HFFc6 (cell line): ENCODE measurements around the gene RNASEH2B. TPM values are rescaled to one million over a fixed set of nuclear protein-coding genes. Genes with fewer than 3 reads are reported as not detected.

Experiments
- DNase-seq: peaks from one replicate; pipeline ENCODE4 v3.0.0-alpha.2; 2018
- H3K27ac Mint-ChIP-seq: 2 replicates; pipeline ENCODE4 v1.8.0; 2020; ENCODE audit warnings: mild to moderate bottlenecking, mixed read lengths
- H3K27me3 Mint-ChIP-seq: 2 replicates; pipeline ENCODE4 v1.8.0; 2021; ENCODE audit warnings: mild to moderate bottlenecking, moderate library complexity, mixed read lengths; ENCODE audit not compliant: insufficient read depth
- H3K36me3 Mint-ChIP-seq: 2 replicates; pipeline ENCODE4 v1.8.0; 2021; ENCODE audit warnings: low read depth, mixed read lengths
- H3K4me1 Mint-ChIP-seq: 2 replicates; pipeline ENCODE4 v1.8.0; 2020; ENCODE audit warnings: low read depth, mixed read lengths
- H3K4me3 Mint-ChIP-seq: 2 replicates; pipeline ENCODE4 v1.8.0; 2020; ENCODE audit warnings: mild to moderate bottlenecking, moderate library complexity, mixed read lengths
- H3K9me3 Mint-ChIP-seq: 2 replicates; pipeline ENCODE4 v1.8.0; 2020; ENCODE audit warnings: mild to moderate bottlenecking, mixed read lengths
- CTCF ChIP-seq: fragments of 200-600 bp; sonication (generic); IDR thresholded peaks from 2 replicates; pipeline ENCODE4 v1.5.0; 2021; ENCODE audit warnings: antibody characterized with exemption, mild to moderate bottlenecking
- total RNA-seq, 6 experiments: library from RNA; stranded (reverse); fragmentation: NEBNext Ultra II Directional; extraction: Animal tissue kit (Norgen Biotek cat#: 25700); gene quantifications; 2 replicates in 1 of 6; 3 replicates in 5 of 6; pipeline ENCODE4 v1.2.3, GENCODE V29; 2021

RNASEH2B gene
- total RNA-seq, 6 experiments from 2014 or later = 12.4 to 20.7 (median 17.4) TPM

GRCh38 chr13:50981686-50982085 lies 72.1 kb downstream of the RNASEH2B start:
- H3K27ac Mint-ChIP-seq = no peak overlapping the region

GRCh38 chr13:50989476-50989875 lies 79.9 kb downstream of the RNASEH2B start:
- Mint-ChIP-seq H3K4me1 (peaks cover 18% of the 10 kb centered on the region), H3K4me3 (no peak overlapping the region), H3K9me3 (peaks cover 4% of the 10 kb centered on the region; the same call in 1 of the 2 replicates), H3K36me3 (no peaks in the 10 kb centered on the region), H3K27ac (no peak overlapping the region), H3K27me3 (peaks cover 15% of the 10 kb centered on the region)
- TF ChIP-seq CTCF = 0 out of 2 replicates have a peak, but pooled peaks have one; percentile 10
- no peak for DNase-seq

More at GRCh38 chr13:50981686-50982085, 72.1 kb downstream of the RNASEH2B start:
- H3K36me3 Mint-ChIP-seq = no peaks in the 10 kb centered on the region
- no peaks in the 10 kb centered on the region for H3K9me3 Mint-ChIP-seq
- TF ChIP-seq CTCF = no peak
- H3K4me3 Mint-ChIP-seq = no peak overlapping the region
- H3K27me3 Mint-ChIP-seq = no peaks in the 10 kb centered on the region
- no peak for DNase-seq
- no peaks in the 10 kb centered on the region for H3K4me1 Mint-ChIP-seq

GRCh38 chr13:50990065-50990817 lies 80.7 kb downstream of the RNASEH2B start:
- no peak for DNase-seq
- H3K4me1 Mint-ChIP-seq = peaks cover 18% of the 10 kb centered on the region
- peak overlapping the region; percentile 78; the same call in 1 of the 2 replicates for H3K4me3 Mint-ChIP-seq
- H3K36me3 Mint-ChIP-seq = no peaks in the 10 kb centered on the region
- TF ChIP-seq CTCF = no peak
- H3K27ac Mint-ChIP-seq = no peak overlapping the region
- H3K27me3 Mint-ChIP-seq = peaks cover 19% of the 10 kb centered on the region
- H3K9me3 Mint-ChIP-seq = peaks cover 4% of the 10 kb centered on the region; the same call in 1 of the 2 replicates

- H3K4me3 Mint-ChIP-seq = peak overlapping the region; percentile 78
- H3K27ac Mint-ChIP-seq = no peak overlapping the region
- peaks cover 18% of the 10 kb centered on the region for H3K4me1 Mint-ChIP-seq
- no peak for DNase-seq
- peaks cover 22% of the 10 kb centered on the region for H3K27me3 Mint-ChIP-seq
- TF ChIP-seq CTCF = no peak
- H3K36me3 Mint-ChIP-seq = no peaks in the 10 kb centered on the region
- peaks cover 4% of the 10 kb centered on the region; the same call in 1 of the 2 replicates for H3K9me3 Mint-ChIP-seq
Observed at GRCh38 chr13:50990818-50991506, 81.4 kb downstream of the RNASEH2B start.

- no peak overlapping the region; the same call in 1 of the 2 replicates for H3K4me3 Mint-ChIP-seq
- H3K36me3 Mint-ChIP-seq = no peaks in the 10 kb centered on the region
- H3K27me3 Mint-ChIP-seq = peaks cover 31% of the 10 kb centered on the region
- peaks cover 18% of the 10 kb centered on the region for H3K4me1 Mint-ChIP-seq
- TF ChIP-seq CTCF = no peak
- H3K27ac Mint-ChIP-seq = no peak overlapping the region
- no peak for DNase-seq
- H3K9me3 Mint-ChIP-seq = peaks cover 4% of the 10 kb centered on the region; the same call in 1 of the 2 replicates
Observed at GRCh38 chr13:50991579-50992521, 82.3 kb downstream of the RNASEH2B start.
